ENCODE measurements around the gene DGKB. TPM values are rescaled to one million over a fixed set of nuclear protein-coding genes. Genes with fewer than 3 reads are reported as not detected.
A peak's percentile ranks its signal among the peaks of the same experiment; 100 is the strongest.

Gene DGKB
- polyA plus RNA-seq (2012; rRNA removed): 2.1 and 3.3 TPM in 2 replicates
- 3.1 and 3.3 TPM in 2 replicates for polyA plus RNA-seq (2012; cell fraction: cytosol; rRNA removed)
- polyA plus RNA-seq (2012; cell fraction: nucleus; rRNA removed): 3.8 and 4.9 TPM in 2 replicates

DNA sequence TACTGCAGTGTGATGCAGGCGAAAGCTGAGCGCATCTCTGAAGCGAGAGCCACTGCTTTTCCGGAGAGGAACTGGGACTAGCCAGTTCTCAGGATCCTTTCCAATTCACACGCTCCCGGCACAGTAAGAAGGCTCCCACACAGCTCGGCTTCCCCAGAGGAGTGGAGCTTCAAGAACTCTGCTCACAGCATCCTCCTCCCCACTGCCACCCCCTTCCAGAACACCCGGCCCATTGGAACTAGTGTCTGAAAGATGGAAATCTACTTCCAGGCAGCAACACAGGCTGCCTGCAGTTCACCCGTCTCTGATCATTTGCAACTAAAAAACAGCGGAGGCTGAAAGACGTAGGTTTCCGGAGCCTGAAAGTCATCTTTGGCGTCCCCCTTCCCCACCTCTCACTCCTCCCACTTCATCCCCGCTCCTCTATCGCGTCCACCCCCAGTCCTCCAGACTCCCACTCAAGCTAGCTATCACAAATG, at the start of gene DGKB:
Gene DGKB, minus strand, starts transcription at position 163 of the 479 bp plus-strand sequence.
- Histone ChIP-seq H3K9ac (peak within 1 kb of the TSS; percentile 46), H3K79me2 (ENCODE audit: insufficient read depth) (0 out of 2 replicates have a peak, but pooled peaks cover 3% of the 10 kb centered on the region), H3K27me3 (ENCODE audit: insufficient read depth) (no peaks in the 10 kb centered on the region), H4K20me1 (ENCODE audit: insufficient read depth) (no peaks in the 10 kb centered on the region), H3K9me3 (no peaks in the 10 kb centered on the region), H3K4me1 (ENCODE audit: control insufficient read depth in 1 of 2, insufficient read depth in 2 of 2, low read depth in 1 of 2, low read length in 1 of 2) (peaks cover 0 to 23% of the 10 kb centered on the region in 2 experiments; a peak in 2 of 4 replicates), H3K4me2 (peak within 1 kb of the TSS; percentile 76), H3K9me2 (no peaks in the 10 kb centered on the region), H3K27ac (ENCODE audit: low read depth in 2 of 2, low read length in 1 of 2) (peak within 1 kb of the TSS; percentile 71 to 74), H2AFZ (ENCODE audit: low read depth) (peak within 1 kb of the TSS; percentile 83), H3K4me3 (ENCODE audit: low read depth in 2 of 2, low read length in 1 of 2) (peak within 1 kb of the TSS; percentile 54 to 65), H3K36me3 (replicated peaks in 1 of 2; ENCODE audit: control insufficient read depth in 1 of 2, insufficient read depth in 2 of 2, low read length in 1 of 2) (no peaks in the 10 kb centered on the region), H3F3A (replicated peaks; ENCODE audit: insufficient read depth) (peaks cover 11% of the 10 kb centered on the region)
- ChIA-PET POLR2A (interaction anchor here (0.9 to 1.0 kb wide), 2 partner anchors 141 to 185 kb away, joined by 3 to 5 read pairs; no protein-coding TSS in a partner anchor), CTCF (interaction anchor here (0.6 to 3.0 kb wide), 12 partner anchors 9 to 185 kb away, joined by 3 to 18 read pairs (median 4); no protein-coding TSS in a partner anchor)
- peak; percentile 52 for DNase-seq
- TF ChIP-seq RFX5 (IDR thresholded peaks at IDR 0.05; ENCODE audit: low read length) (no peak), CHD2 (IDR thresholded peaks at IDR 0.05; ENCODE audit: low read length, partially characterized antibody) (peak; percentile 22), ELF1 (IDR thresholded peaks at IDR 0.05) (no peak), TAF1 (IDR thresholded peaks at IDR 0.05; ENCODE audit: borderline replicate concordance, low read depth, low read length) (peak; percentile 36; the same call in 1 of the 2 replicates), GATA2 (CRISPR knock-in tag; IDR thresholded peaks at IDR 0.05) (peak; percentile 33; the same call in 1 of the 2 replicates), MXI1 (IDR thresholded peaks at IDR 0.05; ENCODE audit: low read depth, low read length) (no peak), NFIC (IDR thresholded peaks at IDR 0.05; ENCODE audit: borderline replicate concordance) (peak; percentile 19; the same call in 1 of the 2 replicates), RCOR1 (IDR thresholded peaks at IDR 0.05; ENCODE audit: low read length) (no peak; the same call in 1 of the 2 replicates), JUND (IDR thresholded peaks at IDR 0.05) (no peak), FOXM1 (IDR thresholded peaks at IDR 0.05; ENCODE audit: low read depth) (no peak), MEF2A (IDR thresholded peaks at IDR 0.05; ENCODE audit: borderline replicate concordance, low read depth) (no peak), GABPA (IDR thresholded peaks at IDR 0.05; ENCODE audit: low read depth) (peak; percentile 47), EP300 (IDR thresholded peaks at IDR 0.05; ENCODE audit: borderline replicate concordance in 1 of 2, low read depth in 1 of 2, low read length in 1 of 2) (no peak), YY1 (IDR thresholded peaks at IDR 0.05; ENCODE audit: low read depth) (0 out of 2 replicates have a peak, but pooled peaks have one; percentile 16), FOSL2 (IDR thresholded peaks at IDR 0.05; ENCODE audit: borderline replicate concordance, low read depth) (no peak)
- TF ChIP-seq, protein P1, sequence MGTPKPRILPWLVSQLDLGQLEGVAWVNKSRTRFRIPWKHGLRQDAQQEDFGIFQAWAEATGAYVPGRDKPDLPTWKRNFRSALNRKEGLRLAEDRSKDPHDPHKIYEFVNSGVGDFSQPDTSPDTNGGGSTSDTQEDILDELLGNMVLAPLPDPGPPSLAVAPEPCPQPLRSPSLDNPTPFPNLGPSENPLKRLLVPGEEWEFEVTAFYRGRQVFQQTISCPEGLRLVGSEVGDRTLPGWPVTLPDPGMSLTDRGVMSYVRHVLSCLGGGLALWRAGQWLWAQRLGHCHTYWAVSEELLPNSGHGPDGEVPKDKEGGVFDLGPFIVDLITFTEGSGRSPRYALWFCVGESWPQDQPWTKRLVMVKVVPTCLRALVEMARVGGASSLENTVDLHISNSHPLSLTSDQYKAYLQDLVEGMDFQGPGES (IDR thresholded peaks at IDR 0.05; ENCODE audit: low read depth, low read length): no peak
- TF ChIP-seq, protein P2, sequence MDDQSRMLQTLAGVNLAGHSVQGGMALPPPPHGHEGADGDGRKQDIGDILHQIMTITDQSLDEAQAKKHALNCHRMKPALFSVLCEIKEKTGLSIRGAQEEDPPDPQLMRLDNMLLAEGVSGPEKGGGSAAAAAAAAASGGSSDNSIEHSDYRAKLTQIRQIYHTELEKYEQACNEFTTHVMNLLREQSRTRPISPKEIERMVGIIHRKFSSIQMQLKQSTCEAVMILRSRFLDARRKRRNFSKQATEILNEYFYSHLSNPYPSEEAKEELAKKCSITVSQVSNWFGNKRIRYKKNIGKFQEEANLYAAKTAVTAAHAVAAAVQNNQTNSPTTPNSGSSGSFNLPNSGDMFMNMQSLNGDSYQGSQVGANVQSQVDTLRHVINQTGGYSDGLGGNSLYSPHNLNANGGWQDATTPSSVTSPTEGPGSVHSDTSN (IDR thresholded peaks at IDR 0.05): no peak
- TF ChIP-seq, protein P3, sequence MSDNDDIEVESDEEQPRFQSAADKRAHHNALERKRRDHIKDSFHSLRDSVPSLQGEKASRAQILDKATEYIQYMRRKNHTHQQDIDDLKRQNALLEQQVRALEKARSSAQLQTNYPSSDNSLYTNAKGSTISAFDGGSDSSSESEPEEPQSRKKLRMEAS (IDR thresholded peaks at IDR 0.05; ENCODE audit: low read depth): peak; percentile 13; the same call in 1 of the 2 replicates
- 3% methylated on average over 16 of the region's 16 CpGs for WGBS (ENCODE audit: low lambda C conversion rate)

Data from SK-N-SH (cell line).